K562 (cell line): ENCODE results near the gene PI4K2A. TPM values are rescaled to one million over a fixed set of nuclear protein-coding genes. Genes with fewer than 3 reads are reported as not detected.

Experiments used
- AFF1 ChIP-seq, 2 experiments: fragments of 450-650 bp; IDR thresholded peaks; 2 replicates each; pipeline ENCODE4 v1.6.1; 2018; ENCODE audit warnings: mild to moderate bottlenecking in 2 of 2, low read depth in 1 of 2; ENCODE audit not compliant: partially characterized antibody in 2 of 2
- BRD9 ChIP-seq: fragments of 450-650 bp; IDR thresholded peaks from 2 replicates; pipeline ENCODE4 v1.6.1; 2018; ENCODE audit warnings: low read depth; ENCODE audit not compliant: partially characterized antibody
- CEBPZ ChIP-seq: fragments of 150-350 bp; IDR thresholded peaks from 2 replicates; pipeline ENCODE4 v1.6.1; 2014; ENCODE audit warnings: low read depth, mild to moderate bottlenecking, low read length, borderline replicate concordance
- FOSL1 ChIP-seq: fragments of 200-800 bp; sonication (Bioruptor generic); conservative IDR thresholded peaks from 2 replicates; pipeline ENCODE4 v1.6.1; 2016; ENCODE audit warnings: missing genetic modification characterization, missing compliant biosample characterization
- HCFC1 ChIP-seq: IDR thresholded peaks from 2 replicates; pipeline ENCODE4 v1.6.1; 2012; ENCODE audit warnings: low read depth, low read length, improper control_type of control experiment
- KLF13 ChIP-seq: fragments of 450-650 bp; IDR thresholded peaks from 2 replicates; pipeline ENCODE4 v1.6.1; 2016; ENCODE audit warnings: missing genetic modification characterization, low read depth, mild to moderate bottlenecking, missing compliant biosample characterization, moderate library complexity, borderline replicate concordance
- POLR2H ChIP-seq: IDR thresholded peaks from 2 replicates; pipeline ENCODE4 v1.6.1; 2016; ENCODE audit warnings: missing genetic modification characterization, low read depth, mild to moderate bottlenecking, control low read depth, missing compliant biosample characterization, moderate library complexity
- ZBTB26 ChIP-seq: fragments of 450-650 bp; formaldehyde crosslinking; IDR thresholded peaks from 2 replicates; pipeline ENCODE4 v1.4.0; 2022; ENCODE audit warnings: missing genetic modification characterization
- ZNF395 ChIP-seq: fragments of 200-800 bp; sonication (Bioruptor generic); IDR thresholded peaks from 2 replicates; pipeline ENCODE4 v1.6.1; 2017; ENCODE audit warnings: missing genetic modification characterization, missing compliant biosample characterization
- ZNF830 ChIP-seq: fragments of 250-450 bp; sonication (Bioruptor Pico); IDR thresholded peaks from 2 replicates; pipeline ENCODE4 v1.5.0; 2021; ENCODE audit warnings: mild to moderate bottlenecking
- polyA plus RNA-seq, 8 experiments: library from polyadenylated mRNA; depleted of rRNA in 4 of 8; stranded (reverse) in 5 of 8; unstranded in 3 of 8; fragments of >200 nt; fragmentation: Nextera tagmentation in 2 of 8; fragmentation: Illumina TruSeq in 1 of 8; extraction: Ambion mirVana in 2 of 8; extraction: Trizol in 1 of 8; gene quantifications; 2 replicates each; pipeline versions ENCODE4 v1.2.1 to v1.2.3, GENCODE V29; 2011 to 2014; ENCODE audit warnings: inconsistent platforms in 1 of 8, missing spikeins in 1 of 8
- total RNA-seq, 7 experiments: library from RNA; depleted of rRNA in 6 of 7; stranded (reverse); fragments of >200 nt in 6 of 7; fragmentation: Illumina TruSeq in 2 of 7; extraction: Trizol in 2 of 7; gene quantifications; 2 replicates each; pipeline versions ENCODE4 v1.2.1 to v1.2.3, GENCODE V29; 2011 to 2021; ENCODE audit warnings: low replicate concordance in 1 of 7
- TF ChIP-seq, protein P1 (sequence below): fragments of 200-800 bp; sonication (Bioruptor generic); IDR thresholded peaks from 2 replicates; pipeline ENCODE4 v1.6.1; 2016; ENCODE audit warnings: missing genetic modification characterization, missing compliant biosample characterization

Gene PI4K2A
- total and polyA plus RNA-seq, 9 of the 15 experiments (the other 6 are each of a cell fraction or from before 2014, with no cell fraction given): 4.4 to 28.4 (median 16.5) TPM

GRCh38 chr10:97689559-97690020 is 49.1 kb downstream of the PI4K2A start (continued):
- TF ChIP-seq, protein P1, sequence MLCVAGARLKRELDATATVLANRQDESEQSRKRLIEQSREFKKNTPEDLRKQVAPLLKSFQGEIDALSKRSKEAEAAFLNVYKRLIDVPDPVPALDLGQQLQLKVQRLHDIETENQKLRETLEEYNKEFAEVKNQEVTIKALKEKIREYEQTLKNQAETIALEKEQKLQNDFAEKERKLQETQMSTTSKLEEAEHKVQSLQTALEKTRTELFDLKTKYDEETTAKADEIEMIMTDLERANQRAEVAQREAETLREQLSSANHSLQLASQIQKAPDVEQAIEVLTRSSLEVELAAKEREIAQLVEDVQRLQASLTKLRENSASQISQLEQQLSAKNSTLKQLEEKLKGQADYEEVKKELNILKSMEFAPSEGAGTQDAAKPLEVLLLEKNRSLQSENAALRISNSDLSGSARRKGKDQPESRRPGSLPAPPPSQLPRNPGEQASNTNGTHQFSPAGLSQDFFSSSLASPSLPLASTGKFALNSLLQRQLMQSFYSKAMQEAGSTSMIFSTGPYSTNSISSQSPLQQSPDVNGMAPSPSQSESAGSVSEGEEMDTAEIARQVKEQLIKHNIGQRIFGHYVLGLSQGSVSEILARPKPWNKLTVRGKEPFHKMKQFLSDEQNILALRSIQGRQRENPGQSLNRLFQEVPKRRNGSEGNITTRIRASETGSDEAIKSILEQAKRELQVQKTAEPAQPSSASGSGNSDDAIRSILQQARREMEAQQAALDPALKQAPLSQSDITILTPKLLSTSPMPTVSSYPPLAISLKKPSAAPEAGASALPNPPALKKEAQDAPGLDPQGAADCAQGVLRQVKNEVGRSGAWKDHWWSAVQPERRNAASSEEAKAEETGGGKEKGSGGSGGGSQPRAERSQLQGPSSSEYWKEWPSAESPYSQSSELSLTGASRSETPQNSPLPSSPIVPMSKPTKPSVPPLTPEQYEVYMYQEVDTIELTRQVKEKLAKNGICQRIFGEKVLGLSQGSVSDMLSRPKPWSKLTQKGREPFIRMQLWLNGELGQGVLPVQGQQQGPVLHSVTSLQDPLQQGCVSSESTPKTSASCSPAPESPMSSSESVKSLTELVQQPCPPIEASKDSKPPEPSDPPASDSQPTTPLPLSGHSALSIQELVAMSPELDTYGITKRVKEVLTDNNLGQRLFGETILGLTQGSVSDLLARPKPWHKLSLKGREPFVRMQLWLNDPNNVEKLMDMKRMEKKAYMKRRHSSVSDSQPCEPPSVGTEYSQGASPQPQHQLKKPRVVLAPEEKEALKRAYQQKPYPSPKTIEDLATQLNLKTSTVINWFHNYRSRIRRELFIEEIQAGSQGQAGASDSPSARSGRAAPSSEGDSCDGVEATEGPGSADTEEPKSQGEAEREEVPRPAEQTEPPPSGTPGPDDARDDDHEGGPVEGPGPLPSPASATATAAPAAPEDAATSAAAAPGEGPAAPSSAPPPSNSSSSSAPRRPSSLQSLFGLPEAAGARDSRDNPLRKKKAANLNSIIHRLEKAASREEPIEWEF (CRISPR knock-in tag): 0 out of 2 replicates have a peak, but pooled peaks have one; percentile 58
- TF ChIP-seq KLF13 (tag): no peak
- TF ChIP-seq POLR2H (tag): no peak
- no peak for TF ChIP-seq ZNF830
- peak; percentile 82 for TF ChIP-seq FOSL1 (tag)
- no peak for TF ChIP-seq CEBPZ
- peak; percentile 67; the same call in 1 of the 2 replicates for TF ChIP-seq ZNF395
- TF ChIP-seq ZBTB26 (CRISPR knock-in tag): no peak
- TF ChIP-seq BRD9: no peak
- TF ChIP-seq AFF1 (IDR thresholded peaks at IDR 0.05; ENCODE audit: low read depth in 1 of 2, partially characterized antibody in 2 of 2): no peak
- TF ChIP-seq HCFC1: no peak
